ENCODE results near the gene GLYATL3. TPM values are rescaled to one million over a fixed set of nuclear protein-coding genes. Genes with fewer than 3 reads are reported as not detected.

The GLYATL3 gene
- total and polyA plus RNA-seq, 10 of the 15 experiments (the other 5 are each of a cell fraction or from before 2014, with no cell fraction given), result not detected

- 2% methylated on average over 5 of the region's 5 CpGs for WGBS (ENCODE audit: insufficient coverage, insufficient replicate concordance, low lambda C conversion rate, missing lambda C conversion rate)
- Histone ChIP-seq H3K4me1 (ENCODE audit: control insufficient read depth, insufficient read depth, low read length) (no peaks in the 10 kb centered on the region), H3K4me3 (no peak overlapping the region), H3K9ac (ENCODE audit: control insufficient read depth, insufficient read depth, low read length) (no peak overlapping the region), H3K27ac (ENCODE audit: control insufficient read depth, insufficient read depth) (no peak overlapping the region), H3K4me2 (ENCODE audit: control insufficient read depth, insufficient read depth) (no peak overlapping the region), H3K36me3 (ENCODE audit: control insufficient read depth in 2 of 2, insufficient read depth in 2 of 2, low read length in 1 of 2) (no peaks in the 10 kb centered on the region), H3K79me2 (ENCODE audit: control insufficient read depth, insufficient read depth, low read length) (no peaks in the 10 kb centered on the region), H3K9me3 (replicated peaks; ENCODE audit: control insufficient read depth, insufficient read depth, low read length) (no peaks in the 10 kb centered on the region), H4K20me1 (ENCODE audit: control insufficient read depth, insufficient read depth) (no peaks in the 10 kb centered on the region), H2AFZ (ENCODE audit: control insufficient read depth, low read depth, low read length) (no peak overlapping the region), H3K27me3 (replicated peaks in 1 of 2; ENCODE audit: control insufficient read depth in 2 of 2, insufficient read depth in 2 of 2, low read length in 1 of 2) (no peaks in the 10 kb centered on the region)
- SMC1A ChIA-PET (ENCODE audit: uncharacterized antibody, unreplicated experiment), result no interaction called here
- in situ Hi-C loops (cut with MboI), result no loop called here
- no peak for FAIRE-seq
- intact Hi-C loops (cut with micrococcal nuclease; ENCODE audit: unreplicated experiment), result no loop called here
- RAD21 ChIA-PET (ENCODE audit: unreplicated experiment), result no interaction called here
- POLR2A ChIA-PET, result no interaction called here
- DNase-seq (ENCODE audit: low read depth, low spot score), result no peak
- ATAC-seq, result no peak
- no TSS peak for BruUV-seq (replicated peaks)
- CTCF ChIA-PET, result no interaction called here
- TF ChIP-seq RELA (IDR thresholded peaks at IDR 0.05; ENCODE audit: borderline replicate concordance, partially characterized antibody) (no peak), DPF2 (IDR thresholded peaks at IDR 0.05) (no peak), SRF (IDR thresholded peaks at IDR 0.05; ENCODE audit: low read depth in 2 of 2, low read length in 2 of 2) (no peak), ESRRA (IDR thresholded peaks at IDR 0.05; ENCODE audit: low read length) (no peak), POLR2A (IDR thresholded peaks at IDR 0.05; ENCODE audit: low read depth, low read length) (no peak), PRDM15 (CRISPR knock-in tag; IDR thresholded peaks at IDR 0.05) (no peak), GATAD2B (conservative IDR thresholded peaks at IDR 0.05; ENCODE audit: low read depth) (no peak), ATF3 (IDR thresholded peaks at IDR 0.05; ENCODE audit: borderline replicate concordance, extremely low read depth, low read depth, low read length) (no peak), RUNX3 (IDR thresholded peaks at IDR 0.05; ENCODE audit: low read length) (no peak), JUND (IDR thresholded peaks at IDR 0.05; ENCODE audit: low read depth, low read length) (no peak), SKIL (IDR thresholded peaks at IDR 0.05; ENCODE audit: low read depth, poor library complexity, severe bottlenecking) (no peak), MAX (IDR thresholded peaks at IDR 0.05; ENCODE audit: low read depth, low read length) (no peak), IRF3 (IDR thresholded peaks at IDR 0.05) (no peak), SMAD5 (IDR thresholded peaks at IDR 0.05; ENCODE audit: low read depth) (no peak), SUPT20H (IDR thresholded peaks at IDR 0.05; ENCODE audit: borderline replicate concordance, control insufficient read depth, low read depth, low read length) (no peak), ZNF24 (IDR thresholded peaks at IDR 0.05) (no peak), POLR2AphosphoS2 (IDR thresholded peaks at IDR 0.05; ENCODE audit: low read depth, low read length) (no peak)
Observed at GRCh38 chr6:49506569-49507111, 6.9 kb downstream of the GLYATL3 start.
